H1 (cell line): Measurements from ENCODE around the gene HOXB3. TPM values are rescaled to one million over a fixed set of nuclear protein-coding genes. Genes with fewer than 3 reads are reported as not detected.

Experiments
- HDAC2 ChIP-seq, 2 experiments: fragments of 300-600 bp in 1 of 2; sonication (generic) in 1 of 2; IDR thresholded peaks; 2 replicates each; pipeline ENCODE4 v1.6.1; 2011 to 2012; ENCODE audit warnings: low read depth in 2 of 2, low read length in 2 of 2, mild to moderate bottlenecking in 2 of 2, moderate library complexity in 2 of 2, borderline replicate concordance in 1 of 2, inconsistent platforms in 1 of 2
- SUZ12 ChIP-seq: fragments of 200-600 bp; sonication (generic); IDR thresholded peaks from 2 replicates; pipeline ENCODE4 v1.6.1; 2012; ENCODE audit warnings: mild to moderate bottlenecking, inconsistent platforms, low read length, moderate library complexity, mixed read lengths
- polyA plus RNA-seq, 7 experiments: library from polyadenylated mRNA; depleted of rRNA in 3 of 7; stranded (reverse) in 5 of 7; unstranded in 2 of 7; fragments of >200 nt in 5 of 7; fragments of 200-250 nt in 2 of 7; gene quantifications; 1 replicate in 5 of 7; 2 replicates in 1 of 7; 4 replicates in 1 of 7; pipeline versions ENCODE4 v1.2.1 to v1.2.3, GENCODE V29; 2011 to 2013; ENCODE audit warnings: missing spikeins in 2 of 7, mixed read lengths in 2 of 7
- total RNA-seq: library from RNA; stranded (reverse); fragmentation: NEBNext Ultra II Directional; extraction: Animal tissue kit (Norgen Biotek cat#: 25700); gene quantifications from 2 replicates; pipeline ENCODE4 v1.2.1, GENCODE V29; 2021

Gene HOXB3
- total and polyA plus RNA-seq, 2 of the 8 experiments (the other 6 are each of a cell fraction or from before 2014, with no cell fraction given), result not detected

GRCh38 chr17:48506246-48506645 is 83.8 kb downstream of the HOXB3 start (continued):
- TF ChIP-seq HDAC2 (IDR thresholded peaks at IDR 0.05; ENCODE audit: borderline replicate concordance in 1 of 2, low read depth in 2 of 2, low read length in 2 of 2) (no peak), SUZ12 (no peak)
